Activated CD8-positive, alpha-beta memory T cell treated with anti-CD3 and anti-CD28 coated beads, Interleukin-2, amount 50 U/mL, for 1 hour (primary cell): Measurements from ENCODE around the gene GCGR.
"Not testable (repeated sequence)": the region's sequence is repeated elsewhere in the genome, so short reads cannot be mapped to it uniquely, and the experiment has no call there.

Source experiments
- DNase-seq: peaks from one replicate; pipeline ENCODE4 v3.0.0-alpha.2; 2020; ENCODE audit errors: extremely low read depth

GCGR gene

GRCh38 chr17:81831957-81832607, 28.1 kb downstream of the GCGR start:
- DNase-seq = no peak

GRCh38 chr17:81832608-81833159, 28.7 kb downstream of the GCGR start:
- DNase-seq = no peak

GRCh38 chr17:81833160-81833920, 29.4 kb downstream of the GCGR start, which contains the start of gene MCRIP1:
MCRIP1 (minus strand) TSS chr17:81833291; CDS start chr17:81824506, 8,785 bp downstream.
- DNase-seq = peak; percentile 71

DNA sequence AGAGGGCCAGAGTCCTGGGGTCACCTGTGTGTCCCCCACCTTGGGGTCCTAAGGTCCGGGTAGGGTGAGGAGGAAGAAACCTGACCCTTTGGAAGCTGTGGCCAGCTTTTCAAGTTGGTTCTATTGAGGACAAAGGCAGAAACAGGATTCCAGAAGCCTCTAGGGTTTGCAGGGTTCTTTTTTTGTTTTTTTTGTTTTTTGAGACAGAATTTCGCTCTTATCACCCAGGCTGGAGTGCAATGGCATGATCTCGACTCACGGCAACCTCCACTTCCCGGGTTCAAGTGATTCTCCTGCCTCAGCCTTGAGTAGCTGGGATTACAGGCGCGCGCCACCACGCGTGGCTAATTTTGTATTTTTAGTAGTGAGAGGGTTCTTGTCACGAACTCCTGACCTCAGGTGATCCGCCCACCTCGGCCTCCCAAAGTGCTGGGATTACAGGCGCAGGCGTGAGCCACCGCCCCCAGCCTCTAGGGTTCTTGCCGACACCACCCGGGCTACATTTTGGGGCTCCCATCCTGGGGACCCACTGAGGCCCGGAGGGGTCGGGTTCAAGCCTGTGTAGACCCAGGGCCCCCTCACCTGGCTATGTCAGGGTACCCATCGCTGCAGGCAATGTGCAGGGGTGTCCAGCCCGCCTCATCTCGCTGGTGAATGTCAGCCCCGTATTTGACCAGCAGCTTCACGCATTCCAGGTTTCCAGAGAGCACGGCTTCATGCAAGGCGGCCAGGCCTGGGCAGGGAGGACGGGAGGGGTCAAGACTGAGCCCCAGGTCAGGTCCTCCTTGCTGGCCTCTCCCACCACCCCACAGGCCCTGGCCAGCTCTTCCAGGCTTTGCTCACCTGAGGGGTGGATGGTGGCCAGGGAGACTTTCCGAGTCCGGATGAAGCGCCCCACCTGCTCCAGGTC, 30.2 kb downstream of the GCGR start:
- DNase-seq = no peak

- no peak for DNase-seq
These were observed 30.9 kb downstream of the GCGR start, which contains the start of gene PPP1R27 for GRCh38 chr17:81834831-81835267. PPP1R27 (minus strand) TSS chr17:81835050; CDS start chr17:81834953, 97 bp downstream.

- no peak for DNase-seq
These were observed 33.7 kb downstream of the GCGR start for GRCh38 chr17:81837641-81838040.

- no peak for DNase-seq
These were observed 34.9 kb downstream of the GCGR start for GRCh38 chr17:81838753-81839255.

DNA sequence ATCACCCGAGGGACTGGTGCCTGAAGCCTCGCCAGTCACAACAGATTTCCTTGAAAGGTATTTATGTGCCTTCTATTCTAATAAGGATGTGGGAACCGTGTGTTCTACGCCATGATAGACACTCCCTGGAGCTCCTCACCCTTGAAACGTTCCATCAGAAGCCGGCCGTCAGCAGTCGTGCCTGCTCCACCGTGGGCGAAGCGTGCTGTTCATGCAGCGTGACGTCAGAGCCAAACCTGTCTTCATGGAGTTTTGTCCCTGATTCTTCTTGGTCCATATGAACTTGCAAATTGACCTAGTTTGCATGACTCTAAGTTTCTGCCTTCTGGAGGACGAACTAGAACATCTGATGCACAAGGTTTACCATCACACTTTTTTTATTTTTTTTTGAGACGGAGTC, 35.4 kb downstream of the GCGR start:
- DNase-seq = no peak

DNA sequence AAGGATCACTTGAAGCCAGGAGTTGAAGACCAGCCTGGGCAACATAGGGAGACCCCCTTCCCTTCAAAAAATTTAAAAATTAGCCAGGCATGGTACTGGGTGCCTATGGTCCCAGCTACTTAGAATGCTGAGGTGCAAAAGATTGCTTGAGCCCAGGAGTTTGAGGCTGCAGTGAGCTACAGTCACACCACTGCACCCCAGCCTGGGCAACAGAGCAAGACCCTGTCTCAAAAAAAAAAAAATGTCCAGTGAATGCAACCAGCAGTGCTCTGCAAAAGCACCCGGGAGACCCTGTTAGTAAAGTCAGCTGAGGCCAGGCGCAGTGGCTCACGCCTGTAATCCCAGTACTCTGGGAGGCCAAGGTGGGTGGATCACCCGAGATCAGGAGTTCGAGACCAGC, 36.1 kb downstream of the GCGR start:
- not testable (repeated sequence) for DNase-seq

GRCh38 chr17:81840826-81841778, 37.2 kb downstream of the GCGR start:
- DNase-seq = no peak

DNA sequence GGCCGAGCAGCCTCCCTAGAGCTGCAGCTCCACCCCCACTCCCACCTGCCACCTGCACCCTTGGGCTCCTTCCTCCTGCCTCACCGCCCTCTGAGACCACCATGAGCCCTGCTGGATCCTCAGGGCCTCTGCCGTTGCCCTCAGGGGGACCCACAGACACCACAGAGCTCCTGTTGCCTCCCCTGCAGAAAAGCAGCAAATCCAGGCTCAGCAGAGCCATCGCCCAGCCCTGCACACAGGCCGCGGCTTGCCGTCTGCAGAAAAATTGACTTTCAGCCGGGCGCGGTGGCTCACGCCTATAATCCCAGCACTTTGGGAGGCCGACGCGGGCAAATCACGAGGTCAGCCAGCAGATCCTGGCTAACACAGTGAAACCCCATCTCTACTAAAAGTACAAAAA, 37.9 kb downstream of the GCGR start:
- DNase-seq = no peak

- no peak for DNase-seq
These were observed 38.4 kb downstream of the GCGR start for GRCh38 chr17:81842378-81842724.

DNA sequence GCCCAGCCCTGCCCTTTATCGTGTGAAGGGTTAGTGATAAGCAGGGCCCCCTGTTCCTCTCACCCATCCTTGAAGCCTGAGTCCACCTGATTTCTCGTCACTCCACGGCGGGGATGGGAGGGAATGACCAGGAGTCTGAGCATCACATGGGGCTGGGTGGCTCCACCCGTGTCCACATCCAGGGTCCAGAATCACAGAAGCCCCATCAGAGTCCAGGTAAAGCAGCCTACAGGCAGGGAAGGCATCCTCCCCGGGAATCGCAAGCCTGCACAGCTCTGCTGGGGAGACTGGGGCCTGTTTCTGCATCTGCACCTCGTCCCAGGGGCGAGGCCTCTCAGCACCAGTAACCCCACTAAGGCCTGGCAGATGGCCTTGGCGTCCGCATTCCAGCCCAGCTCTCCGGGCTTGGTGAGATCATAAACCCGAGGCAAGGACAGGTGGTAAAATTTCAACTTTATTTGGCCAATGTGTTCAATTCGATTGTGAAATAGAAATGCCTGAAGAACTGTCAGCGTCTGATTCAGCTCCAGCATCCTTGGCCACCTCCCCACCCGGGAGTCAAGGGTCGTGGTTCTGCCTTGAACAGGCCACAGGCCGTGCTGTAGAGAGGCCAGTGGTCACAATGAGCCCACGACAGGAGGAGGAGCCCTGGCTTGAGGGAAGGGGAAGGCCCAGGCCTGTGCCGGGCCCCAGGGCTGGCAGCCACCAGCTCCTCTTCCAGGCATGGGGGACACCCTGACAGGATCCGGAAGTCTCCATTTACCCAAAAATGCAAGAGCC, 39.0 kb downstream of the GCGR start:
- no peak for DNase-seq

DNA sequence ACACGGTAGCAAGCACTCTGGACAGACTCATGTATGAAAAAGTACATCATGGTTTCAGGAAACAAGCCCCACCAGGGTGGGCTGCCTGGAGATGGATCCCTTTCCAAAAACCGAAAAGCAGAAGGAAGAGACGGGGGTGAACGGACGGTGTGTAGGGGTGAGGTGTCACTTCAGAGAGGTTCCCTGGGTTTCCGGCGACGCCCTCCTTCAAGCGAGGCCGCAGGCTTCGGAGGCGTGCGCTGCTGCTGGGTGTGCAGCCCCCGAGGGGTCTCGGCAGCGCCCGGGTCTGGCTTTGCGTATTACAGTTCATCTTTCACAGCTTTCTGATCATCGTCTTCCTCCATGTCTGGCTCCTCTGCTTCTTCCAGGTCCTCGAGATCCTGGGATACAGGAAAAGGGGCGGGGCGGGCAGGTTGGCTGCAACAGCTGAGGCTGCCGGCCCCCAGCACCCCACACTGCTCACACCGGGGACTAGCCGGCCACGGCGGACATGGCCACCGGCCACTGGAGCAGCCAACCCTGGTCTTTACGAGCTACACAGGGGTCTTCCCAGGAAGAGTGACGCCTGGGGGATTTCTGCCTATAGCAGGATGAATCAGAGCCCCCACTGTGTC, 39.9 kb downstream of the GCGR start:
- no peak for DNase-seq

DNA sequence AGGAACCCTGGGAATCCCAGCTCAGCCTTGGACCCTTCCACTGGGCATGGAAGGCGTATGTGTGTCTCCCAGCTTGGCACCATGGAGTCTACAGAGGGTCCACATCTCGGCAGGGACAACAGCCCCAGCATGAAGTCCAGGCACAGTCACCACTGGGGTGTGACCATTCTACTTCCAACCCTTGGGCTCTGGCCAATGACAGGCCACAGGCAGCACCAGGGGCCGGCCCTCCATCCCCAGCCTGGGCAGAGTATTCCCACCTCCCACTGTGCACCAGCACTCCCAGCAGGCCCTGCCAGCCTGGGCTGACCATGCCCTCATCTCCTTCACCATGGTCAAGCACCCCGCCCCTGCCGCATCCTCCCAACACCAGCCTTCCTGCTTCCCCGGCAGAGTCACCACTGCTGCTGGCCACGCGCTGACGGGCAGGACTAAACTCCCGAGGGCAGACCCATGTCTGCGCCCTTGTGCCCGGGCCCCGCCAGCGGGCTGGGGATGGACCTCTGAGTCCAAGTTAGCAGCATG, 40.4 kb downstream of the GCGR start:
- DNase-seq = no peak

GRCh38 chr17:81844887-81845286, 40.9 kb downstream of the GCGR start:
- DNase-seq = no peak

DNA sequence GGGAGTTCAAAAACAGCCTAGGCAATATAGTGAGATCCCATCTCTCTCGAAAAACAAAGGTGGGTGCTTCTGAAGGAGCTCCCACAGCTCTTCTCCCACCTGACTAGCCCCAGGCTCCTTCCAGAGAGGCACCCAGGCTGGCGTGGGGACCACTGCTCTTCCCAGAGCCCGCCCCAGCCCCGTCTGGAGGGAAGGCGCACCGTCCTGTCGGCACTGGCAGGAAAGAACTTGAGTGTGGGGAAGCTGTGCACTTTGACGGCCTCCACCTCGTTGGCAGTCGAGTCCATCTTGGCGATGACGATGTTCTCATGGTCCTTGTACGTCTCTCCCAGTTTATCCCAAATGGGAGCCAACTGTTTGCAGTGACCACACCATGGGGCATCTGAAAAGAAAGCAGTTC, 41.4 kb downstream of the GCGR start:
- no peak for DNase-seq

- no peak for DNase-seq
These were observed 42.2 kb downstream of the GCGR start for GRCh38 chr17:81845881-81846742.
